H7 (cell line): Measurements from ENCODE around the gene HLA-G. TPM values are rescaled to one million over a fixed set of nuclear protein-coding genes. Genes with fewer than 3 reads are reported as not detected.

Experiments
- DNase-seq: peaks from one replicate; pipeline ENCODE4 v3.0.0; 2012
- H3K27me3 ChIP-seq: 2 replicates; pipeline ENCODE4 v1.6.0; 2011; ENCODE audit warnings: mild to moderate bottlenecking, low read length; ENCODE audit not compliant: control insufficient read depth, insufficient read depth
- H3K36me3 ChIP-seq: replicated peaks from 2 replicates; pipeline ENCODE4 v1.5.1; 2011; ENCODE audit warnings: low read length; ENCODE audit not compliant: control insufficient read depth, insufficient read depth
- H3K4me3 ChIP-seq: 2 replicates; pipeline ENCODE4 v1.5.1; 2011; ENCODE audit warnings: low read depth, mild to moderate bottlenecking, control low read depth, low read length, moderate library complexity; ENCODE audit not compliant: insufficient read depth
- total RNA-seq: library from RNA; depleted of rRNA; stranded (reverse); fragments of >200 nt; shearing (Covaris generic); gene quantifications from 2 replicates; pipeline ENCODE4 v1.2.3, GENCODE V29; 2014

The HLA-G gene
- total RNA-seq, 1 experiment from 2014 or later: 0.48 TPM

- Histone ChIP-seq H3K4me3 (no peak overlapping the region), H3K27me3 (peaks cover 34% of the 10 kb centered on the region), H3K36me3 (no peaks in the 10 kb centered on the region)
- no peak for DNase-seq
These were observed 4.2 kb downstream of the HLA-G start for GRCh38 chr6:29831776-29832175.

- Histone ChIP-seq H3K4me3 (no peak overlapping the region), H3K36me3 (no peaks in the 10 kb centered on the region), H3K27me3 (peaks cover 4% of the 10 kb centered on the region)
- peak; percentile 55 for DNase-seq
These were observed 7.2 kb downstream of the HLA-G start for GRCh38 chr6:29834564-29835436.

- no peak for DNase-seq
- H3K4me3 ChIP-seq: no peak overlapping the region
- no peaks in the 10 kb centered on the region; the same call in 1 of the 2 replicates for H3K27me3 ChIP-seq
- H3K36me3 ChIP-seq: no peaks in the 10 kb centered on the region
These were observed 12.3 kb downstream of the HLA-G start for GRCh38 chr6:29839917-29840316.

GRCh38 chr6:29841030-29841429 is 13.4 kb downstream of the HLA-G start:
- Histone ChIP-seq H3K4me3 (no peak overlapping the region), H3K27me3 (no peaks in the 10 kb centered on the region; the same call in 1 of the 2 replicates), H3K36me3 (no peaks in the 10 kb centered on the region)
- no peak for DNase-seq

GRCh38 chr6:29845405-29846006 is 17.9 kb downstream of the HLA-G start:
- no peak for DNase-seq
- Histone ChIP-seq H3K36me3 (no peaks in the 10 kb centered on the region), H3K4me3 (no peak overlapping the region), H3K27me3 (peaks cover 11% of the 10 kb centered on the region)

- peak; percentile 87 for DNase-seq
- H3K4me3 ChIP-seq: no peak overlapping the region
- H3K27me3 ChIP-seq: peaks cover 26% of the 10 kb centered on the region
- no peaks in the 10 kb centered on the region for H3K36me3 ChIP-seq
These were observed 20.4 kb downstream of the HLA-G start for GRCh38 chr6:29847871-29848630.

GRCh38 chr6:29850011-29850553 is 22.5 kb downstream of the HLA-G start:
- DNase-seq: peak; percentile 65
- Histone ChIP-seq H3K27me3 (peaks cover 26% of the 10 kb centered on the region), H3K4me3 (peak overlapping the region; percentile 21; the same call in 1 of the 2 replicates)

GRCh38 chr6:29851190-29851589 is 23.6 kb downstream of the HLA-G start:
- H3K36me3 ChIP-seq: no peaks in the 10 kb centered on the region
- no peak overlapping the region for H3K4me3 ChIP-seq
- H3K27me3 ChIP-seq: peaks cover 26% of the 10 kb centered on the region
- DNase-seq: no peak

More at GRCh38 chr6:29850011-29850553, 22.5 kb downstream of the HLA-G start:
- no peaks in the 10 kb centered on the region for H3K36me3 ChIP-seq

- H3K27me3 ChIP-seq: peaks cover 26% of the 10 kb centered on the region
- no peak for DNase-seq
- H3K4me3 ChIP-seq: no peak overlapping the region
- H3K36me3 ChIP-seq: no peaks in the 10 kb centered on the region
These were observed 25.6 kb downstream of the HLA-G start for GRCh38 chr6:29853245-29853644.

GRCh38 chr6:29858006-29858405 is 30.4 kb downstream of the HLA-G start:
- Histone ChIP-seq H3K36me3 (no peaks in the 10 kb centered on the region), H3K4me3 (no peak overlapping the region), H3K27me3 (no peaks in the 10 kb centered on the region; the same call in 1 of the 2 replicates)
- DNase-seq: no peak

GRCh38 chr6:29861521-29862255 is 34.1 kb downstream of the HLA-G start:
- no peak for DNase-seq
- H3K36me3 ChIP-seq: no peaks in the 10 kb centered on the region
- peaks cover 6% of the 10 kb centered on the region for H3K27me3 ChIP-seq
- H3K4me3 ChIP-seq: no peak overlapping the region

GRCh38 chr6:29864037-29864810 is 36.6 kb downstream of the HLA-G start:
- H3K36me3 ChIP-seq: no peaks in the 10 kb centered on the region
- DNase-seq: peak; percentile 78
- peaks cover 6% of the 10 kb centered on the region for H3K27me3 ChIP-seq
- H3K4me3 ChIP-seq: peak overlapping the region; percentile 24; the same call in 1 of the 2 replicates

- DNase-seq: no peak
- H3K27me3 ChIP-seq: peaks cover 6% of the 10 kb centered on the region
- no peak overlapping the region for H3K4me3 ChIP-seq
- no peaks in the 10 kb centered on the region for H3K36me3 ChIP-seq
These were observed 38.0 kb downstream of the HLA-G start for GRCh38 chr6:29865631-29866030.
